DND-41 (cell line): Measurements from ENCODE around the gene MAP3K6.

ENCODE experiments used
- CTCF ChIP-seq: IDR thresholded peaks from 2 replicates; pipeline ENCODE4 v1.5.1; 2012; ENCODE audit warnings: borderline replicate concordance, low read length, moderate library complexity, mild to moderate bottlenecking; ENCODE audit not compliant: poor library complexity, severe bottlenecking; ENCODE audit errors: extremely low read depth
- EZH2 ChIP-seq: IDR thresholded peaks from 3 replicates; pipeline ENCODE4 v1.6.1; 2012; ENCODE audit warnings: borderline replicate concordance, low read depth, mild to moderate bottlenecking, moderate library complexity, low read length, inconsistent platforms; ENCODE audit not compliant: severe bottlenecking

GRCh38 chr1:27394925-27395324, 28.2 kb upstream of the MAP3K6 start:
- no peak for TF ChIP-seq EZH2
- TF ChIP-seq CTCF, result no peak
